Vagina (tissue), 2 donors: ENCODE results near the gene COPB2.

Experiments
- CTCF ChIP-seq, 3 experiments: fragments of 450-650 bp in 2 of 3; fragments of 200-600 bp in 1 of 3; sonication (generic) in 1 of 3; IDR thresholded peaks; one replicate each; pipeline ENCODE4 v1.5.1; 2017 to 2019; ENCODE audit warnings: antibody characterized with exemption in 3 of 3, mild to moderate bottlenecking in 2 of 3, moderate library complexity in 2 of 3
- POLR2A ChIP-seq, 2 donors: fragments of 450-650 bp; IDR thresholded peaks; one replicate each; pipeline ENCODE4 v1.6.1; 2017; ENCODE audit warnings: antibody characterized with exemption in 2 of 2, mild to moderate bottlenecking in 2 of 2, moderate library complexity in 2 of 2
- POLR2AphosphoS5 ChIP-seq, 2 donors: sonication (generic); formaldehyde crosslinking; IDR thresholded peaks; one replicate each; pipeline ENCODE4 v1.9.0; 2017; ENCODE audit warnings: antibody characterized with exemption in 2 of 2, mild to moderate bottlenecking in 2 of 2, low read depth in 1 of 2; ENCODE audit not compliant: insufficient read depth in 1 of 2

DNA sequence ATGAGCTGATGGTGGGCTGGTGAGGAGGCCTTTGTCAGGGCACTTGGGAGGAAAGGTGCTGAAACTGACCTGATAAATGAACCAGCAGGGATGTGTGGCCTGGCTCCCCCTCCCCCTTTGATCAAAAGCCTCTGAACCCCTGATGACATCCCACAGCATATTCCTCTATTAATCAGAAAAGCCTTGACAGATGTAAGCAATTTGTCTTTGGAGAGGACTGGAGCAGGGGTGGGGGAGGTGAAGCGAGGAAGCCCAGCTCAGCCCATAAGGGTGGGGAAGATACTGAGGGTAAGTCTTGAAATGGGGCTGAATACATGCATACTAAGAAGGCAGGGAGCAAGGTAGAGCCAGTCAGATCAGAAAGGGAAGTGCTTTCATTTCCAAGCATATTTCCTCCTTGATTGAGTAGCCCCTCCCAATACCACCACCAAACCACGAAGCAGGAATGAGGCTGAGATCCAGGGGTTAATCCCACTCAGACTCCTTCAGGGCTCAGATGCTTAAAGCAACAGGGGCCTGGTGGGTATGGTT, 80.3 kb downstream of the COPB2 start:
- TF ChIP-seq CTCF (IDR thresholded peaks at IDR 0.05) (no peak), POLR2AphosphoS5 (IDR thresholded peaks at IDR 0.05; ENCODE audit: insufficient read depth in 1 of 2, low read depth in 1 of 2) (no peak), POLR2A (IDR thresholded peaks at IDR 0.05) (no peak)
